Stimulated activated CD4-positive, alpha-beta T cell treated with anti-CD3 and anti-CD28 coated beads, Interleukin-15, amount 100 ng/mL, for 48 hours (primary cell): ENCODE results near the gene SLC16A12.

ENCODE experiments used
- DNase-seq, 2 donors: peaks; one replicate each; pipeline ENCODE4 v3.0.0-alpha.2; 2020; ENCODE audit warnings: low read depth in 2 of 2

SLC16A12 gene

GRCh38 chr10:89515031-89515841 is 20.2 kb downstream of the SLC16A12 start:
- no peak for DNase-seq

GRCh38 chr10:89513206-89513605 is 22.2 kb downstream of the SLC16A12 start:
- no peak for DNase-seq

DNA sequence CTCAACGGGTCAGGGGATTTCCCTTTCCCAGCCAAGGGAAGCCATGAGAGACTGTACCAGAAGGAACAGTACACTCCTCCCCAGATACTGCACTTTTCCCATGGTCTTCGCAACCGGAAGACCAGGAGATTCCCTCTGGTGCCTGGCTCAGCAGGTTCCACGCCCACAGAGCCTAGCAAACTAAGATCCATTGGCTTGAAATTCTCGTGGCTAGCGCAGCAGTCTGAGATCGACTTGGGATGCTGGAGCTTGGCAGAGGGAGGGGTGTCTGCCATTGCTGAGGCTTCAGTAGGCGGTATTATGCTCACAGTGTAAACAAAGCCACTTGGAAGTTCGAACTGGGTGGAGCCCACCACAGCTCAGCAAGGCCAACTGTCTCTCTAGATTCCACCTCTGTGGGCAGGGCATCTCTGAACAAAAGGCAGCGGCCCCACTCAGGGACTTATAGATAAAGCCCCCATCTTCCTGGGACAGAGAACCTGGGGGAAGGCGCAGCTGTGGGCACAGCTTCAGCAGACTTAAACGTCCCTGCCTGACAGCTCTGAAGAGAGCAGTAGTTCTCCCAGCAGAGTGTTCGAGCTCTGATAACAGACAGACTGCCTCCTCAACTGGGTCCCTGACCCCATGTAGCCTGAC is 29.6 kb downstream of the SLC16A12 start:
- no peak for DNase-seq

- DNase-seq, result no peak
Measured at GRCh38 chr10:89504691-89505090, 30.7 kb downstream of the SLC16A12 start.

- no peak for DNase-seq
Measured at GRCh38 chr10:89503652-89504370, 31.6 kb downstream of the SLC16A12 start.

GRCh38 chr10:89503151-89503550 is 32.2 kb downstream of the SLC16A12 start:
- no peak for DNase-seq

- DNase-seq, result no peak
Measured at GRCh38 chr10:89502549-89502948, 32.8 kb downstream of the SLC16A12 start.

DNA sequence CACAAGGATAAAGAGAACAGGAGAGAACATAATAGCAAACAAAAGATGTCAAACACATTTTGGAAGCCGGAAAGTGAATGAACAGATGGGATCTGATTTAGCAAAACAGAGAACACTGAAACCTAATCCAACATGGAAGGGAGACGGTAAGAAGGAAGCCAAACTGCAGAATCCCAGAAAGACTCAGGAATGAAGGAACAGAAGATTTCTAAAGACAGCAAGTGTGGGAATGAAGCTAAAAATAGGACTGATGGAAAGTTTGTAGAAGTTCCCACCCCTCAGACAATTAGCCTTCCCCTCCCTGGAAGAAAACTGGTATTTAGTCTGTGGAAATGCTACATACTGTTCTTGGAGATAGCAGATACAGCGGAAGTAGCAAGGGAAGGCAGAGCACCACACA is 40.8 kb downstream of the SLC16A12 start:
- DNase-seq, result no peak

- no peak for DNase-seq
Measured at GRCh38 chr10:89494068-89494467, 41.3 kb downstream of the SLC16A12 start.

- no peak for DNase-seq
Measured at GRCh38 chr10:89491932-89492331, 43.5 kb downstream of the SLC16A12 start.

DNA sequence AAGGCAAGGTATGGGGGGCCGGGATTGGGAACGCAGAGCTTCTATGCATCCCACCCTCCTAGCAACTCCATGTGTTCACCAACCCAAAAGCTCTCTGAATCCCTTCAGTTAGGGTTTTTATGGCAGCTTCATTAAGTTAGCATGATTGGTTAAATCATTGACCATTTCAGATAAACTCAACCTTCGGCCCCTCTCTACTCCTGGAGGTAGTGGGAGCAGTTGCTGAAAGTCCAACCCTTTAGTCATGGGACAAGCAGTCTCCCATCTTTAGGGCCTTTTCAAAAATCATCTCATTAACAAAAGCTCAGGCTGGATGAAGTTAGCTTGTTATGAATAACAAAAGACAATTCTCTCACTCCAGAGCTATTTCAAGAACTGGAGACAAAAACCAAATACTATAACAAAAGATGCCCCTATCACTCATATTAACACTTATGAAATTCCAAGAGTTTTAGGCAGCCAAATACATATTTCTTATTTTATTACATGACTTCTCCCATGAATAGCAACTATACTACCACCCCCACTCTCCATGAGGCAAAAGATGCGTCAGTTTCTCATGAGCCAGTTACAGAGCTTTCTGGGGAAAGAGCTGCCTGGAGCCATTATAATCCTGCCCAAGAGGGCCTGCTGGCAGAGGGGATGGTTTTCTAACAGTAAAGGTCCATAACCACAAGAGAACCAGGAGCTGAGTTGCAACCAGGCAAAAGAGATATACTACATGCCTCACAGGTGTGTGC is 44.6 kb downstream of the SLC16A12 start:
- no peak for DNase-seq

- no peak for DNase-seq
Measured at GRCh38 chr10:89482256-89482655, 53.1 kb downstream of the SLC16A12 start.

DNA sequence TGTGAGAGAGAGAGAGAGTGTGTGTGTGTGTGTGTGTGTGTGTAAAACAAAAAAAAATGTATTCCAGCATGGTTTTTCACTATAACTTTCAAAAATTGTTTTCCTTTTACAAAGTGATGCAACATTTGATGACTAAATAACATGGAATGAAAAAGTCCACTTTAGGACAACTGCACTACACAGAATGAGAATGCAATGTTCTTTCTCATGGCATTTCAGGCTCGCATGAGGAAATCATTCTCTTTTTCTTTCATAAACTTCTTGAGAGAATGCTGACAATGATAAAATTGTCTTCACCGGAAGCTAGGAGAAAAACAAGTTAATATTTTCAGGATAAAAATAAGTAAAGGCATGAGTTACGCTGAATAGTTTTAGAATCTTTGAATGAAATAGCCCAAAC is 53.7 kb downstream of the SLC16A12 start:
- no peak for DNase-seq

GRCh38 chr10:89479771-89480446 is 55.5 kb downstream of the SLC16A12 start:
- DNase-seq, result no peak

DNA sequence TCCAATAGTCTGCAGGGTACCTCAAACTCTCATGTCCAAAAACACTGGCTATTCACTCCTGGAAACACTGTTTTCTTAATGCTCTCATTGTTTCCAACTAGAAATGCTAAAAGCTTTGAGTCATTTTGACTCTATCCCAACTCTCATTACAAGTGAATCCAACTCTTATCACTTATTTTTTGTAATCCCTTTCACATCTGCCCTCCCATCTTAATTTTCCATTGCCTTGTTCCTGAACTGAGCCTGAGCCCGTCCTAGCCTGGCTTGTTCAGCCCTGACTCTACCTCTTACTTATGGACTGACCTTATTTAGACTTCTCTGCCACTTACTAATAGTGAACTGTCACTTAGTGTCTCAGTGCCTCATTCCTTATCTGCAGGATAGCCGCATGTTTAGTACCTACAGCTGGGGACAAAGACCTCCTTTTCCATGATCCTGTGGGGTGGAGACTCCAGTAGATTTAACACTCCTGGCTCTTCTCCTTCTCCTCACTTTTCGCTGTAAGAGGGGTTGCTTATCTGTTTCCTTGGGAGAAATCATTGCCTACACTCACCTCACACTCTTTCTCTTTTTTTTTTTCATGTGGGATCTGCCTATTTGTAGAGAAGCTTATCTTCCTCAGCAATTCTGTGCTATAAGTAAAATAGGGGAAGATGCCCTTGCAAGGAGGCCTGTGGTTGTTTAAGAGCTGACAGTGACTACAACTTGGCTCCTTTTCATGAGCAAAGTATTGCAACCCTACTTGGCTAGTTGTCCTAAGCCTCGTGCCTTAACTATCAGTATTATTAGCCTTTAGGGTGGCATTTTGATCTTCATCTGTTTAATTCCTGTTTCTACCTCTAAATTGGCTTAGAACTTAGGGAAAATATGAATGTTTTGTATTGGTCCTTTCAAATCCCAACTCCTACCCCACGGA is 56.4 kb downstream of the SLC16A12 start:
- DNase-seq, result no peak

GRCh38 chr10:89478085-89478738 is 57.2 kb downstream of the SLC16A12 start:
- no peak for DNase-seq

DNA sequence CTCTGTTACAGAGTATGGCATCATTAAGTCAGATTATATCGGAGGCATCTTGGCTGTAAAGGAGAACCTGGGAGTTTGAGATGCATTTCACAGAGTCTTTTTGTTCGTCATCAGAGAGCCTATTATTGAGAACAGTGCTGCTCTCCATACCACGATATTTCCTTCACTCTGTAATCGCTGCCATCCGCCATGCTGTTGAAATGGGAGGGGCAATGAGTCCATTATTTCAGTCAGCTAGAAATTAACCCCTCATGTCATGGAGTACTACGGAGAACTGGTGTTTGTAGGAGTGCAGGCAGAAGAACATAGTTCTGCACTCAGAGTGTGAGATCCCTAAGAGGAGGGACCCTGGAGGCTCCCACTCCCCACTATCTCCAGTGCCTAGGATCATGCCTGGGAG is 59.2 kb downstream of the SLC16A12 start:
- DNase-seq, result no peak

DNA sequence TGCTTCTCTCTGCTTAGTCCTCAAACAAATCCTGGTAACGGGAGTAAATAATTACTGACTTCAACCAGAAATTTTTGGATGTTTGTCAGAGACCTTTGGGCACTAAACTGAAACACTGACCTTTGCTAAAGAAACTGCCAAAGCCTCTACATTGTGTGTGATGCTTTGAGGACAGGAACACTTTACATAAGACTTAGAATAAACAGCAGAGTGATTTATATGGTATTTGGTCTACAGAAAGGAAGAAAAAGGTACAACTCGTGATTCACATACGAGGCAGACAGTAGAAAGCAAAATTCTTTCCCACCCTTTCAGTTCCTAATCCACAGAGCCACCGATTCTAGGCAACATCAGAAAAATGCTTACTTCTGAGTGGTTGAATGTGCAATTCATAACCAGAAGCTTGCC is 59.8 kb downstream of the SLC16A12 start:
- no peak for DNase-seq

DNA sequence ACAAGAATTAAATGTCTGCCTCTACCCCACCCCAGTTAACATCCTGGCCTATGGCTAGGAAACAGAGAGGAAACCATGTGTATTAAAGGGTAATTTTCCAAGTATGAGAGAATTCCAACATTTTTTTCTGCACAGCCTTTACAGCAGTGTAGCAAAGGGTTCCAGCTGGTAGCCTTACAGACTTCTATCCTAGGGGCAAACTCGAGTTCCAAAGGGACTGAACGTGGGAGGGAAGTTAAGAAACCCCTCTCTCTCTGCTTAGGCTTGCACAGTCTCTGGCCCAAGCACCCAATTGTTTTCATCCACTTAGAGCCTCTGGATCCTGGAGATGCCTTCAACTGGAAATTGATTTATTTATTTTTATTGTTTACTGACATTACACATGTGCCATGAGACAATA is 60.3 kb downstream of the SLC16A12 start:
- DNase-seq, result no peak

DNA sequence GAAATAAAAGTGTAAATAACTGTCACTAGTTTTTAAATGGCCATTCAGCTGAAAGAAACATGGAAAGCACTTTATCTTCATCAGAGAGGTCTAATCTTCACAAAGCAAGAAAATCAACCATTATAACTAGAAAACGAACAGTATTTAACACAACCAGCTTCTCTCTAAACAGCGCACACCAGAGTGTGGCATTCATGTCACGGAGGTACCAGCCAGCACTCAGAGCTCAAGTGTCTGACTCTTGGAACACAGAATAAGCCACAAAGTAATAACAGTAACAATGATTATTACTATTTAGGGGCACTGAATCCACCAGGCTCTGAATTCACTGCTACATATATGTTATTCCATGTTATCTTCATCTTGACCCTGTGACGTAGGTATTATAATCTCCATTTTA is 60.9 kb downstream of the SLC16A12 start:
- no peak for DNase-seq
